Tibial nerve (tissue), 3 donors: ENCODE results near the gene AURKA.

Experiments
- POLR2A ChIP-seq, 2 donors: fragments of 450-650 bp; IDR thresholded peaks; one replicate each; pipeline ENCODE4 v1.6.1; 2017; ENCODE audit warnings: antibody characterized with exemption in 2 of 2, mild to moderate bottlenecking in 2 of 2, moderate library complexity in 2 of 2
- TF ChIP-seq, protein P1 (sequence below), 5 experiments: fragments of 200-600 bp in 3 of 5; fragments of 450-650 bp in 2 of 5; sonication (generic) in 3 of 5; IDR thresholded peaks; one replicate each; pipeline ENCODE4 v1.5.1; 2016 to 2019; ENCODE audit warnings: antibody characterized with exemption in 5 of 5, mild to moderate bottlenecking in 3 of 5, moderate library complexity in 2 of 5

- TF ChIP-seq, protein P1, sequence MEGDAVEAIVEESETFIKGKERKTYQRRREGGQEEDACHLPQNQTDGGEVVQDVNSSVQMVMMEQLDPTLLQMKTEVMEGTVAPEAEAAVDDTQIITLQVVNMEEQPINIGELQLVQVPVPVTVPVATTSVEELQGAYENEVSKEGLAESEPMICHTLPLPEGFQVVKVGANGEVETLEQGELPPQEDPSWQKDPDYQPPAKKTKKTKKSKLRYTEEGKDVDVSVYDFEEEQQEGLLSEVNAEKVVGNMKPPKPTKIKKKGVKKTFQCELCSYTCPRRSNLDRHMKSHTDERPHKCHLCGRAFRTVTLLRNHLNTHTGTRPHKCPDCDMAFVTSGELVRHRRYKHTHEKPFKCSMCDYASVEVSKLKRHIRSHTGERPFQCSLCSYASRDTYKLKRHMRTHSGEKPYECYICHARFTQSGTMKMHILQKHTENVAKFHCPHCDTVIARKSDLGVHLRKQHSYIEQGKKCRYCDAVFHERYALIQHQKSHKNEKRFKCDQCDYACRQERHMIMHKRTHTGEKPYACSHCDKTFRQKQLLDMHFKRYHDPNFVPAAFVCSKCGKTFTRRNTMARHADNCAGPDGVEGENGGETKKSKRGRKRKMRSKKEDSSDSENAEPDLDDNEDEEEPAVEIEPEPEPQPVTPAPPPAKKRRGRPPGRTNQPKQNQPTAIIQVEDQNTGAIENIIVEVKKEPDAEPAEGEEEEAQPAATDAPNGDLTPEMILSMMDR (IDR thresholded peaks at IDR 0.05) = no peak
- TF ChIP-seq POLR2A (IDR thresholded peaks at IDR 0.05) = no peak
These were observed 44.2 kb downstream of the AURKA start for GRCh38 chr20:56347628-56348304.
